ENCODE measurements around the gene LACTBL1. TPM values are rescaled to one million over a fixed set of nuclear protein-coding genes. Genes with fewer than 3 reads are reported as not detected.

LACTBL1 gene
- total RNA-seq, 2 donors from 2014 or later, result not detected

GRCh38 chr1:22910986-22911651 lies 61.5 kb downstream of the LACTBL1 start:
- no peak for DNase-seq (ENCODE audit: low spot score in 2 of 2)
- no peak for ATAC-seq

DNA sequence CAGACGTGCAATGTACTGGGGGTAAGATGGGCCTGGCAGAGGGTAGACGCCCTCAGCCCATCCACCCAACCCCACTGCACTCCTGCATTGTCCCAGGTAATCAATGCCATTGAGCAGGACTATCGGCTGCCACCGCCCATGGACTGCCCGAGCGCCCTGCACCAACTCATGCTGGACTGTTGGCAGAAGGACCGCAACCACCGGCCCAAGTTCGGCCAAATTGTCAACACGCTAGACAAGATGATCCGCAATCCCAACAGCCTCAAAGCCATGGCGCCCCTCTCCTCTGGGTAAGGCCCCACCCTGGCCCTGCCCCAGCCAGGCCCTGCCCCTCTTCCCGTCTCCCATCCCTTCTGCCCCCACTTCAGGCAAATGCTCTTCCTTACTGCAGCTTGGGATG lies 62.4 kb downstream of the LACTBL1 start:
- H3K36me3 Mint-ChIP-seq, result no peaks in the 10 kb centered on the region
- H3K9me3 Mint-ChIP-seq, result no peaks in the 10 kb centered on the region
- DNase-seq (ENCODE audit: low spot score in 2 of 2), result no peak
- no peak for ATAC-seq
- no peak overlapping the region for H3K27ac Mint-ChIP-seq

More at GRCh38 chr1:22910986-22911651, 61.5 kb downstream of the LACTBL1 start:
- Mint-ChIP-seq H3K36me3 (no peaks in the 10 kb centered on the region), H3K27ac (no peak overlapping the region), H3K9me3 (no peaks in the 10 kb centered on the region)

- Mint-ChIP-seq H3K36me3 (no peaks in the 10 kb centered on the region), H3K27ac (no peak overlapping the region), H3K9me3 (no peaks in the 10 kb centered on the region)
- no peak for ATAC-seq
- no peak for DNase-seq (ENCODE audit: low spot score in 2 of 2)
Measured at GRCh38 chr1:22908880-22909426, 63.7 kb downstream of the LACTBL1 start.

DNA sequence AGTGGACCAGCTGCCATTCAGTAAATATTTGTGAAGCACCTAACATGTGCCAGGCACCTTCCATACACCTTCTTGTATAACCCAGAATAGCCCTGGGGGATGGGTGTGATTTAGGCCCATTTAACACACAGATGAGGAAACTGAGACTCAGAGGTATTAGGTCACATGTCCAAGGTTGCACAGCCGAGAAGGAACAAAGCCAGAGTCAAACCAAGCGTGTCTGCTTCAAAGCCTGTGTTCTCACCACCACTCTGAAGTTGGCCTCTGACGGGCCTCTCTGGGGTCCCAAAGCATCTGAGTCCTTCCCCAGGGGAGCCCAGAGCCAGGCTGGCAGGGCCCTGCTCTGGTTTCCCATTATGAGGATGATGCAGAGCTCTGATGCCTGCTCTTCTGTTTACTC lies 65.1 kb downstream of the LACTBL1 start:
- Mint-ChIP-seq H3K36me3 (no peaks in the 10 kb centered on the region), H3K27ac (no peak overlapping the region), H3K9me3 (no peaks in the 10 kb centered on the region)
- no peak for DNase-seq (ENCODE audit: low spot score in 2 of 2)
- ATAC-seq, result no peak

- DNase-seq (ENCODE audit: low spot score in 2 of 2), result no peak
- no peak for ATAC-seq
- no peaks in the 10 kb centered on the region for H3K9me3 Mint-ChIP-seq
- H3K36me3 Mint-ChIP-seq, result no peaks in the 10 kb centered on the region
- no peak overlapping the region for H3K27ac Mint-ChIP-seq
Measured at GRCh38 chr1:22906968-22907367, 65.7 kb downstream of the LACTBL1 start.

DNA sequence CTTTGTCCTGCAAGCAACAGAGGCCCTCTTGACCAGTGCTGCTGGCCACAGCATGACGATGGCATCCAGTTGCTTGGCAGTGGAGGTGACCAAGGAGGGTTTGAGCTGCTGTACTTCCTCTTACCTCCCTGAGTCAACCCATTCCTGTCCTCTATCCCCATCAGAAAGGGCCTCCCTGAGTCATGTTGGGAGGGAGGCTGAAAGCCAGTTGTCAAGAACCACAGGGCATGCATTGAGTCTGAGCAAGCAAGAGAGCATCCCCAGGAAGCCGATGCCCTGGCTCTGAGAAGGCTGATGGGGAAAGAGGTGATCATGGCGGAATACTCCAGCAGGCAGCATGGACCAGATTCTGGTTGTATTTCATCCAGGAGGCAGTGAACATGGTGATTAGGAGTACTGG lies 69.6 kb downstream of the LACTBL1 start:
- H3K36me3 Mint-ChIP-seq, result no peaks in the 10 kb centered on the region
- H3K9me3 Mint-ChIP-seq, result no peaks in the 10 kb centered on the region
- DNase-seq (ENCODE audit: low spot score in 2 of 2) (no peak), ATAC-seq (no peak)
- no peak overlapping the region for H3K27ac Mint-ChIP-seq

Other genes with a start within 250 kb of the LACTBL1 start
- not detected for gene TEX46, start 43.0 kb upstream of the LACTBL1 start, total RNA-seq
- 10 to 100 TPM; 27.3 to 61.9 TPM for gene KDM1A, start 46.6 kb upstream of the LACTBL1 start, total RNA-seq
- 10 to 100 TPM; 18.5 to 21.4 TPM for gene LUZP1, start 196.0 kb upstream of the LACTBL1 start, total RNA-seq
- gene HTR1D, start 244.6 kb upstream of the LACTBL1 start, total RNA-seq, result not detected